GM21515 (cell line): ENCODE results near the gene INF2.

Source experiments
- ATAC-seq: cut with Tn5 transposase; IDR thresholded peaks from one replicate; pipeline ENCODE4 v1.9.1; 2021; ENCODE audit not compliant: unreplicated experiment

The INF2 gene

GRCh38 chr14:104700747-104701217 is 11.4 kb downstream of the INF2 start:
- no peak for ATAC-seq

DNA sequence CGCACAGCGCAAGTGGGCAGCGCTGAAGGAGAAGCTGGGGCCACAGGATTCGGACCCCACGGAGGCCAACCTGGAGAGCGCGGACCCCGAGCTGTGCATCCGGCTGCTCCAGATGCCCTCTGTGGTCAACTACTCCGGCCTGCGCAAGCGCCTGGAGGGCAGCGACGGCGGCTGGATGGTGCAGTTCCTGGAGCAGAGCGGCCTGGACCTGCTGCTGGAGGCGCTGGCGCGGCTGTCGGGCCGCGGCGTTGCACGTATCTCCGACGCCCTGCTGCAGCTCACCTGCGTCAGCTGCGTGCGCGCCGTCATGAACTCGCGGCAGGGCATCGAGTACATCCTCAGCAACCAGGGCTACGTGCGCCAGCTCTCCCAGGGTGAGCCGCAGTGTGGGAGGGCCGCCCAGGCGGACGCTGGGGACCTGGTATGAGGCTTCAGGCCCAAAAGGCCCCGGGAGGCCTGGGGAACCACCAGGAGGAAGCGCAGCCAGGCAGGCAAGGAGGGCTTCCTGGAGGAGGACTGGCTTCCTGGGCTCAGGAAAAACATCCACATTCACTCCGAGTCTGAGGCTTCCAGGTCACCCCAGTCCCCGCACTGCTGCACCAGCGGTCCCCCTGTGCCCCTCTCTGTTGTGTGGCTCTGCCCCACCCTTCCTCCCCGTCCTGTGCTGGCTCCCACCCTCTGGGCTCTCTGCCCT is 12.1 kb downstream of the INF2 start:
- ATAC-seq = no peak

DNA sequence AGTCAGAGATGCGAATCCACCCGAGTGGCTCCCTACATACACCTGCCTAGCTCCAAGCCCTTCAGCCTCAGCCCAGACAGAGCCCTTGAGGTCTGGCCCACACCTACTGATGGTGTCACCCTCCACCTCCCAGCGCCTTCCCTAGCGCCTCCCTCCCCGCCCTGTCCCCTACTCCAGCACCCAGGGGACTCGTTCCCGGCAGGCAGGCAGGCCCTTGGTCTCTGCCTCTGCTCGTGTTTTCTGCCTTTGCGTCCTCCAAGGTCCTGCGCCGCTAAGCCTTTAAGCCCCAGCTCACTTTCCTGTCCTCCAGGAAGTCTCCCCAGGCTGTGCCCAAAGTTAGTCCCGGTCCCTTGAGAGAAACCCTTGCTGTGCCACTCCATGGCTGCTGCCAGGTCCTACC is 12.7 kb downstream of the INF2 start:
- no peak for ATAC-seq

DNA sequence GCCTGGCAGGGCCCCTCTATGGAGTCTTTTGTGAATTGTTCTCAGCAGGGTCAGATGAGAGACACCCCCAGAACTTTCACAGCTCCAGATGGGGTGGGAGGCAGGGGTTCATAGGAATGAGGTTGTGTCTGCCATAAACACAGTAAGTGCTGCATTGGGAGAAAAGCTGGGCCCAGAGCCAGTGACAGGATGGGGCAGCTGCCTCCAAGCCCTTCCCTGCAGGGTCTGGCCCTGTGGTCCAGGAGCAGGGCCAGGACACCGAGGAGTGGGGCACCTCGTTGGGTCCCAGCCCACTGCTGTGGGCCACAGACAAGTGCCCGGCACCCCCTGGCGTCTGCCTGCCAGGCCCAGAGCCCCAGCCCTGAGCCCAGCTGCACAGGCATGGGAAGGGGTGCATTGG is 13.3 kb downstream of the INF2 start:
- no peak for ATAC-seq

- ATAC-seq = no peak
These were observed 13.9 kb downstream of the INF2 start for GRCh38 chr14:104703269-104703668.

DNA sequence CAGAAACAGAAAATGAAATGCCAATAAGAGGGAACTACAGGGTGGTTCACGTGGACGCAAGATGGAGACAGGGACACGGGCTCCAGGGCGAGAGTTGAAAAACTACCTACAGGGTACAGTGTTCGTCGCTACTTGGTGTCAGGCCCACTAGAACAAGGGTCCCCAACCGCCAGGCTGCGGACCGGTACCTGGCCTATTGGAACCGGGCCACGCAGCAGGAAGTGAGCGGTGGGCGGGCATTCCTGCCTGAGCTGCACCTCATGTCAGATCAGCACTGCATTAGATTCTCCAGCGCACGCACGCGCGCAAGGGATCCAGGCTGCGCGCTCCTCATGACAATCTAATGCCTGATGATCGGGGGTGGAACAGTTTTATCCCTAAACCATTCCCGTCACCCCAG is 14.8 kb downstream of the INF2 start:
- ATAC-seq = no peak

- no peak for ATAC-seq
These were observed 16.1 kb downstream of the INF2 start for GRCh38 chr14:104705340-104706047.

GRCh38 chr14:104706733-104707607 is 17.6 kb downstream of the INF2 start:
- no peak for ATAC-seq

DNA sequence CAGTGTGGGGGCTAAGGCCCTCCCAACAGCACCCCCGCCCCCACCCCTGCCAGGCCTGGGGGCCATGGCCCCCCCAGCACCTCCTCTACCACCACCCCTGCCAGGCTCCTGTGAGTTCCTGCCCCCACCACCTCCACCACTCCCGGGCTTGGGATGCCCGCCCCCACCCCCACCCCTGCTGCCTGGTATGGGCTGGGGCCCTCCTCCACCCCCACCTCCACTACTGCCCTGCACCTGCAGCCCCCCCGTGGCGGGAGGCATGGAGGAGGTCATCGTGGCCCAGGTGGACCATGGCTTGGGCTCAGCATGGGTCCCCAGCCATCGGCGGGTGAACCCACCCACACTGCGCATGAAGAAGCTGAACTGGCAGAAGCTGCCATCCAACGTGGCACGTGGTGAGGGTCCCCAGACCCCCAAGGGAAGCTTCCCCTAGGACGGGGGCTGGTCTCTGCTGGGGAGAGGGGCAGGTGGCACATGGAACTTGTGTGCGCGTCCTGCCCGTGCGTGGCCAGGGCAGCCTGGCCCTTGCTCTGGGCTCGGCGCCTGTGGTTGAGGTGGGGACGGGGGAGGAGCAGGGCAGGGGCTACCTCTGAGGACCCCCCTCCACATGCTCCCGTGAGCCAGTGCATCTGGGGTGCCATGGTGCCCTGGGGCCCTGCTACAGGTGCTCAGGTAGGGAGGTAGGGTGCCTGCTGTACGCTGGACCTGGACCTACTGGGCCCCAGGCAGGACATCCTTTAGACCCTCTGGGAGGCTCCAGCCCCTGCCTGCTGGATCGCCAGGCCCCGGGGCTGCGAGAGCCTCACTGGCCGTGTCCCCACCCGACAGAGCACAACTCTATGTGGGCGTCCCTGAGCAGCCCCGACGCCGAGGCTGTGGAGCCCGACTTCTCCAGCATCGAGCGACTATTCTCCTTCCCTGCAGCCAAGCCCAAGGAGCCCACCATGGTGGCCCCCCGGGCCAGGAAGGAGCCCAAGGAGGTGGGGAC is 18.5 kb downstream of the INF2 start:
- no peak for ATAC-seq

DNA sequence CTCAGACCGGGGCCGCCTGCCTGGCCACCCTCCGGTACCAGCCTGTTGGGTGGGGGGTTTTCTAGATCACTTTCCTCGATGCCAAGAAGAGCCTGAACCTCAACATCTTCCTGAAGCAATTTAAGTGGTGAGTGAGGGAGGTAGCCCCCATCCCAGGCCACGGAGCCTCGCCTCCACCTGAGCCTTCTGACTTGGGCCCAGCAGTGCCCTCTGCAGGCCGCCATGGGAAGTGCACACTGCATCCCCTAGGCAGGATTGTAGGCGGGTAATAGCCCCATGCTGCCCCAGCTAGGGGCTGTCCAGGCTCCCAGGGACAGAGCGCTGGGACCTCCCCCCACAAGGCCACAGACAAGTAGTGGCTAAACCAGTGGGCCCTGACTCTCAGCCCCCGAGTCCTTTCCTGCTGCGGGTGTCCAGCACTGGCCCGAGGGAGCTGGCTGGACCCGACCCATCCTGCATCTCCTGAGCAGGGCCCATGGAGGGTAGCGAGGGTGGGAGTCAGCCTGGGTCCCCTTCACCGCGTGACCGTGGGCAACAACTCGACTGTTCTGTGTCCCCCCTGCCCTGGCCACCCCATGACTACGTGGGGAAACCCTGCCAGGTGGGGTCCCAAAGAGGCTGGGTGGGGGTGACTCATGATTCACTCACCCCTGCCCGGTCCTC is 19.3 kb downstream of the INF2 start:
- no peak for ATAC-seq

GRCh38 chr14:104709387-104710039 is 20.1 kb downstream of the INF2 start:
- ATAC-seq = no peak

DNA sequence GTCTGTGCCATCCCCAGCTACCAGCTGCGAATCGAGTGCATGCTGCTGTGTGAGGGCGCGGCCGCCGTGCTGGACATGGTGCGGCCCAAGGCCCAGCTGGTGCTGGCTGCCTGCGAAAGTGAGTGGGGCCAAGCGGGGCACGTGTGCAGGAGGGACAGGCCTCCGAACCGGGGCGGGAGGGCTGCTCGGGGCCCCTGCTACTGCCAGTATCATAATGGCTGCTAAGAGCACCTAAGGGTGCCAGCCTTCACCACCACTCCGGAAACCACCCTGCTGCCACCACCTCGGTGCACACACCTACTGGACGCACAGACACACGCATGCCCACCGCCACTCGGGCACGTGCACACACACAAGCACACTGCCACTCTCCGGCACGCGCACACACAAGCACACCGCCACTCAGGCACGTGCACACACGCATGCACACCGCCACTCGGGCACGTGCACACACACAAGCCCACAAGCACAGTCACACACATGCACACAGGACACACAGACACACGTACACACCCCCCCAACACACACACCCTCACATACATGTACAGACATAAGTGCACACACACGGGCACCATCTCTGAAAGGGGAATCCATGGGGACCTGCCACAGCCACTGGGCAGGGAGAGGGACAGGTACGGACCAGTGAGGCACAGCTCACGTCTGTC is 20.8 kb downstream of the INF2 start:
- no peak for ATAC-seq

DNA sequence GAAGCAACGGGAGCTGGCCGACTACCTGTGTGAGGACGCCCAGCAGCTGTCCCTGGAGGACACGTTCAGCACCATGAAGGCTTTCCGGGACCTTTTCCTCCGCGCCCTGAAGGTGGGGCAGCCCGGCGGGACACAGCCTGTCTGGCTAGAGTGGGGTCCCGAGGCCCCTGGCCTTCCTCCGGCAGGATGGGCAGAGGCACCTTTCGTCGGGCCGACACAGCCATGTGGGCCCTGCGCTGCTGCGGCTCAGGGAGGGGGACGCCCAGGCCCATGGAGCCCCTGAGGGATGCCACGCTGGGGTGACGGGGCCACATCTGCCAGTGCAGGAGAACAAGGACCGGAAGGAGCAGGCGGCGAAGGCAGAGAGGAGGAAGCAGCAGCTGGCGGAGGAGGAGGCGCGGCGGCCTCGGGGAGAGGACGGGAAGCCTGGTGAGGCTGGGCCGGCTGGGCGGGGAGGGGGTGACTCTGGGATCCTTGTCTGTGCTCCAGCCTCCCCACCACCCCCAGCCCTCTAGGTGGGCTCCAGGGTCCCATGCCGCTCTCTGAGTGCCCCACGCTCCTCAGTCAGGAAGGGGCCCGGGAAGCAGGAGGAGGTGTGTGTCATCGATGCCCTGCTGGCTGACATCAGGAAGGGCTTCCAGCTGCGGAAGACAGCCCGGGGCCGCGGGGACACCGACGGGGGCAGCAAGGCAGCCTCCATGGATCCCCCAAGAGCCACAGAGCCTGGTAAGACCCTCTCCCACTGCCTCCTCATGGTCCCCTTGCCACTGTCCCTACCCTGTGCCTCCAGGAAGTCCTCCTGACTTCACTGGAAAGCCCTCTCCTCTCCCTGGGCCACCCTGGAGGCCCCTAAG is 23.7 kb downstream of the INF2 start:
- ATAC-seq = no peak

DNA sequence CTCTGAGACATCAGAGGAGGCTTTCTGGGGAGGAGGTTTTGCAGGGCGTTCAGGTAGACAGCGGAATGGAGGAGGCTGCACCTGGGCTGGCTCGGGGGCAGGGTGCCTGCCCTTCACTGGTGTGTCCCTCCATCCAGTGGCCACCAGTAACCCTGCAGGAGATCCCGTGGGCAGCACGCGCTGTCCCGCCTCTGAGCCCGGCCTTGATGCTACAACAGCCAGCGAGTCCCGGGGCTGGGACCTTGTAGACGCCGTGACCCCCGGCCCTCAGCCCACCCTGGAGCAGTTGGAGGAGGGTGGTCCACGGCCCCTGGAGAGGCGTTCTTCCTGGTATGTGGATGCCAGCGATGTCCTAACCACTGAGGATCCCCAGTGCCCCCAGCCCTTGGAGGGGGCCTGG is 24.6 kb downstream of the INF2 start:
- ATAC-seq = no peak

- no peak for ATAC-seq
These were observed 25.3 kb downstream of the INF2 start for GRCh38 chr14:104714681-104715080.

DNA sequence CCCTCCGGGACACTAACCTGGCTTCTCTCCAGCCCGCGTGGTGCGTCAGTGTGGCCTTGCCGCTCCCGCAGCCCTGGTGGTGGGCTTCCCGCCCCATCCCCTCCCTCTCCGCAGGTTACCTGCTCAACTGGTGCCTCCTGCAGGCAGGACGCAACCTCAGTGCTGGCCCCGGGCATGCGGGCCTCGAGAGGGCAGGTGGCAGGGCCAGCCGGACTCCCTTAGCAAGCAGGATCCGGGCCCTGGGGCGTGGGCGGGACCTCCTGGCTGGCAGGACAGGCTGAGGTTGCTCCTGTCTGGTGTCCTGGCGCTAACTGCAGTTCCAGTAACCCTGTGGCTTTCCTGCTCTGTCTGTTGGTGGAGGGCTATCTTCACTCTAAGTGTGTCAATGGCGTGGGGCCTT is 26.0 kb downstream of the INF2 start:
- ATAC-seq = no peak

DNA sequence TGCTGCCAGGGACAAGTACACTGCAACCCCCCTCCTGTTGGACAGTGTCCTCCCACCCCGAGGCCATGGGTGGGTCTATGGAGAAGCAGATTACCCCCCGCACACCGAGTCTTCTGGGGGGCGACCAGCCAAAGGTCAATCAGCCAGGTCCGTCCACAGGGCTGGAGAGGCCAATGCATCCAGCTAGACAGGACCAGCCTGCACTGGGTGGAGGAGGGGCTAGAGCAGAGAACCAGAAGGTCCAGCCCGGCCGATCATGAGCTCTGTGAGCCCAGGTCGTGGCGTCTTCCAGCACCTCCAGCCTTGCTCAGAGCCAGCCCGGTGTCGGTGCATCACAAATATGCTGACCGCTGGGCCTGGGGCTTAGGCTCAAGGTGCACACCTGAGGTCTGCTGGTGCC is 26.5 kb downstream of the INF2 start:
- ATAC-seq = no peak

DNA sequence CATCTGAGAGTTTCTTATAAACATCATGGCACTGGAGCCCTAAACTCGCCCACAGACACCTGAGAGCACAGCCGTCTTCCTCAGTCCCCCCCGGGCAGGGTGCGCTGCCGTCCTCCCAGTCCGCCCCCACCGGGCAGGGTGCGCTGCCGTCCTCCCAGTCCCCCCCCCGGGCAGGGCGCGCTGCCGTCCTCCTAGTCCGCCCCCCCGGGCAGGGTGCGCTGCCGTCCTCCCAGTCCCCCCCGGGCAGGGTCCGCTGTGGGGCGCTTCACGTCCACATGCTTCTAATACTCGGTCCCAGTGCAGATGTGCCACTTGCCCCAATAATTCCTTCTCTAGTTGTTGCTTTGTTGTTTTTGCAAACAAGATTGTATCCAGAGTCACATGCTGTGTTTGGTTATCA is 27.7 kb downstream of the INF2 start:
- ATAC-seq = no peak
